Measurements from ENCODE around the gene SNCG.
"Not testable (repeated sequence)": the region's sequence is repeated elsewhere in the genome, so short reads cannot be mapped to it uniquely, and the experiment has no call there.

Gene SNCG

DNA sequence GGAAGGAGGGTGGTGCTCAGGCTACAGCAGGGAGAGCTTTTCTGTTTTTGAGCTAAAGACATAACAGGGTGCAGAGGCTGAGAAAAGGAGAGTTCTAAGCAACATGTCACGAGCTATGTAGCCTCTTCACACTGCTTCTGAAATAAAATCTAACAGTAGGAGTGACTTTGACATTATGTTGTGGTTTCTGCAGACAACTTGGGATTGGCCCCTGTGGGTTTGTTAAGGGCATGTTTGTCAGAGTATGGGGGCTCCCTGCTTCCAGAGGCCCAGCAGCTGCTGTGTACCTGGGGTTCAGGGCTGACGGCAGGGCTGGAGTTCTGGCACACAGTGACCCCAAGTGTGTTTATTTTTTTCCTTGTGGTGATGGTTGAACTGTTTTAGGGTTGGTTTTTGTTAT lies 25.7 kb upstream of the SNCG start:
- no peak for DNase-seq (ENCODE audit: low read depth)
- TF ChIP-seq, protein P1, sequence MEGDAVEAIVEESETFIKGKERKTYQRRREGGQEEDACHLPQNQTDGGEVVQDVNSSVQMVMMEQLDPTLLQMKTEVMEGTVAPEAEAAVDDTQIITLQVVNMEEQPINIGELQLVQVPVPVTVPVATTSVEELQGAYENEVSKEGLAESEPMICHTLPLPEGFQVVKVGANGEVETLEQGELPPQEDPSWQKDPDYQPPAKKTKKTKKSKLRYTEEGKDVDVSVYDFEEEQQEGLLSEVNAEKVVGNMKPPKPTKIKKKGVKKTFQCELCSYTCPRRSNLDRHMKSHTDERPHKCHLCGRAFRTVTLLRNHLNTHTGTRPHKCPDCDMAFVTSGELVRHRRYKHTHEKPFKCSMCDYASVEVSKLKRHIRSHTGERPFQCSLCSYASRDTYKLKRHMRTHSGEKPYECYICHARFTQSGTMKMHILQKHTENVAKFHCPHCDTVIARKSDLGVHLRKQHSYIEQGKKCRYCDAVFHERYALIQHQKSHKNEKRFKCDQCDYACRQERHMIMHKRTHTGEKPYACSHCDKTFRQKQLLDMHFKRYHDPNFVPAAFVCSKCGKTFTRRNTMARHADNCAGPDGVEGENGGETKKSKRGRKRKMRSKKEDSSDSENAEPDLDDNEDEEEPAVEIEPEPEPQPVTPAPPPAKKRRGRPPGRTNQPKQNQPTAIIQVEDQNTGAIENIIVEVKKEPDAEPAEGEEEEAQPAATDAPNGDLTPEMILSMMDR (IDR thresholded peaks at IDR 0.05; ENCODE audit: low read depth, low read length, missing control alignments), result no peak

DNA sequence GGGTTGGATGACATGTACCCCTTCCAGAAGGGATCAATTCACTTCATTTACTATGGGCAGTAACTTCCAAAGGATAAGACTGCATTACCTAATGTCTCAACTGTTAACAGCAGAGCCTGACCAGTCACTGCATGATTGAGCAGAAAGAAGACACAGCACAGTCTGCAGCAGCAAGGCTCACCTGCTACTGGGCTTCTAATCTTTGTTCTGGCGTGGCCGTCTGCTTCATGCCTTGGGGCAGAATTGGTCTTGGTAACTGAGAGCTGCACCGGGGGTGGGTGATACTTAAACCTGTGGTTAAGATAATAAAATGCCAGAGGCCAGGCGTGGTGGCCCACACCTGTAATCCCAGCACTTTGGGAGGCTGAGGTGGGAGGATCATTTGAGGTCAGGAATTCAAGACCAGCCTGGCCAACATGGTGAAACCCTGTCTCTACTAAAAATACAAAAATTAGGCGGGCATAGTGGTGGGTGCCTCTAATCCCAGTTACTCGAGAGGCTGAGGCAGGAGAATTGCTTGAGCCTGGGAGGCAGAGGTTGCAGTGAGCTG lies 24.2 kb upstream of the SNCG start:
- not testable (repeated sequence) for H3K4me3 ChIP-seq (ENCODE audit: low read depth, low read length); DNase-seq (ENCODE audit: low read depth)

More for the DNA sequence above, 25.7 kb upstream of the SNCG start:
- no peak overlapping the region for H3K4me3 ChIP-seq (ENCODE audit: low read depth, low read length)

DNA sequence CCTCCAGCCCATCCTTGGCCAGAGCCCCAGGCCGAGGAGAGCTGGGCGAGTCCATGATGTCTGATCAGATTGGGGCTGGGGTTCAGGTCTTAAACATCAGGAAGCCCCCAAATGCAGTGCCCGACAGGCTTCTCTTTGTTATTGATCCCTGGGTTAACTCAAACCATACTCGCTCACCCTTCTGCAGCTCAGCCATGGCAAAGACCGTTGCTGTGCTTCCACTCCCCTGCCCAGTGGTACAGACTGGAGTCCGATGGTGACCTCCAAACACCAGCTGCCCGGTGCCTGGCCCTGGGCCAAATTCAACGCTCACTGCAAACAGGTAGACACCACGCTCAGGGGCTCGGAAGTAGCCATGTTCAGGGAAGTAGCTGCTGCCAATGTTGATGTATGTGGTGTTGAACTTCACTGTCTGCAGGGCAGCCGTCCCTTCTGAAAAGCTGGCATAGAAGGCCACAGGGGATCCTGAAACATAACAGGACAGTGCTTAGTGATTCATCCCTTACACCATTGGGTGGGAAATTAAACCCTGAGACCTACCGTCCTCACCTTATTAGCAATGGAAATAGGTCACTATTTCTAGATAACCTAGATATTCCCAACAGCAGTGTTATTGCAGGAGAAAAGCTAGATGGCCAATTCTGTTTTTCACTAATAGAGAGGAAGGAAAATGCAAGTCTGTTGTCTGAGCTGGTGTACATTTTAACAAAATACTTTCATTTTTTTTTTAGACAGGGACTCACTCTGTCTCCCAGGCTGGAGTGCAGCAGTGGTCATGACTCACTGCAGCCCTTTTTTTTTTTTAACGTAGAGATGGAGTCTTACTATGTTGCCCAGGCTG lies 21.5 kb upstream of the SNCG start:
- TF ChIP-seq, protein P1 (IDR thresholded peaks at IDR 0.05; ENCODE audit: low read depth, low read length, missing control alignments), result no peak
- no peak for DNase-seq (ENCODE audit: low read depth)
- no peak overlapping the region for H3K4me3 ChIP-seq (ENCODE audit: low read depth, low read length)

DNA sequence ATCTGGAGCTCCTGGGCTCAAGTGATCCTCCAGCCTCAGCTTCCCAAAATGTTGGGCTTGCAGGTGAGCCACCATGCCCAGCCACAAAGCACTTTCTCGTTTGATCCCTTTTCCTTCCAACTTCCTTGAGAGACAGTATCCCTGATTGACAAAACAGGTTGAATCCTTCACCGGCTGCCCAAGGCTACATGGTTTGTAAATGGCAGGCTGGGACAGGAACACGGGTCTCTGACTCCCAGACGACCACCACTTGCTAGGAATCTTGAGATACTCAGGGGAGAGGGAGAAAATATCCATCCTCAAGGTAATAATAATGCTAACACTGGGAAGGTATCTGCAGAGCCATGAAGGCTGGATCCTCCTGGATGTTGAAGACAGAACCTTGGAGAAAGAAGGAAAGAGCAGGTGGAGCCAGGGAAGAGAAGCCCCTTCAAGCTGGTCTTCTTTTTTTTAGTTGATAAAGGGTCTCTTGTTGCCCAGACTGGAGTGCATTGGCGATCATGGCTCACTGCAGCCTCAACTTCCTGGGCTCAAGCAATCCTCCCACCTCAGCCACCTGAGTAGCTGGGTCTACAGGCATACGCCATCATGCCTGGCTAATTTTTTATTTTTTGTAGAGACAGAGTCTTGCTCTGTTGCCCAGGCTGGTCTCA lies 20.8 kb upstream of the SNCG start:
- no peak overlapping the region for H3K4me3 ChIP-seq (ENCODE audit: low read depth, low read length)
- no peak for DNase-seq (ENCODE audit: low read depth)
- TF ChIP-seq, protein P1 (IDR thresholded peaks at IDR 0.05; ENCODE audit: low read depth, low read length, missing control alignments), result no peak

DNA sequence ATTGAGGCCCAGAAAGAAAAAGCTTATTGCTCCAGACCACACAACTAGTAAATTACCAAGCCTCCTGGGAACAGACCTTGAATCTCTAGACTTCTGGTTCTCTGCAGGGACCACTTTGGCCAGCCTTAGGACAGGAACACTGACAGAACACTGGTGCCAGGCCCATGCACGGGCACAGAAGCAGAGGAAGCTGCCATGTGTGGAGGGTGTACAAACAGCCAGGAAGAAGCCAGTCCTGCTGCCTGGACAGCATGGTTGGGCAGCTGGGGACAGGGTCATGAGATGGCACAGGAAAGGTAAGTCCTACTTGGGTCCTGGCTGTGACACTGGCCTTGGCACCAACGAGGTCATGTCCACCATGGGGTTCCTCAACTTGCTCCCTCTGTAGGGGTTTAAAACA lies 20.1 kb upstream of the SNCG start:
- no peak overlapping the region for H3K4me3 ChIP-seq (ENCODE audit: low read depth, low read length)
- no peak for DNase-seq (ENCODE audit: low read depth)
- TF ChIP-seq, protein P1 (IDR thresholded peaks at IDR 0.05; ENCODE audit: low read depth, low read length, missing control alignments), result no peak

DNA sequence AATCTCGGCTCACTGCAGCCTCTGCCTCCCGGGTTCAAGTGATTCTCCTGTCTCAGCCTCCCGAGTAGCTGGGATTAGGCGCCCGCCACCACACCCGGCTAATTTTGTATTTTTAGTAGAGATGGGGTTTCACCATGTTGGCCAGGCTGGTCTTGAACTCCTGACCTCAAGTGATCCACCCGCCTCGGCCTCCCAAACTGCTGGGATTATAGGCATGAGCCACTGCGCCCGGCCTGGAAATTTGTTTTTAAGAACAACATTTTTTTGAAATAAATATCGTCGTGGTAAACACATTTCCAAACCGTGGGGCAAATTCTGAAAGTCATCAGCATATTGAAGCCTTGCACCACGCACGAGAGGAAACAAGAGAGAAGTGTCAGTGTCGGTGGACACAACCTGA lies 18.3 kb upstream of the SNCG start:
- H3K4me3 ChIP-seq (ENCODE audit: low read depth, low read length); DNase-seq (ENCODE audit: low read depth): not testable (repeated sequence)

DNA sequence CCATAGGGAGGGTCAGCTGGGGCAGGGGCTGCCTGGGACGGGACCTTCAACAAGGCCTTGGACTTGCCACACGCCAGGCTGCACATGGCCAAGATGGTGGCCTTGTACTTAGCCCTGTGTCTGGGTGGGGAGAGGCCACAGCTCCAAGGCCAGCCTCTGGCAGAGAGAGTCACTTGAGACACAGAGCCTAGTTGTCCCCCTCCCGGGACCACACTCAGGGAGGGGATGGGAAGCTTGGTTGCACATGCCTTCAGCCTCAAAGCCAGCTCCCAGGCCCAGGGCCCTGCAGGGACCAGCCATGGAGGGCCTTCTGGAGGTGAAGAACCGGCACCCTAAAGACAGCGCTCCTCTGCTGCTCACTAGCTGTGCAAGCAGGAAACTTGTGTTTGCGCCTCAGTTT lies 17.7 kb upstream of the SNCG start:
- H3K4me3 ChIP-seq (ENCODE audit: low read depth, low read length), result no peak overlapping the region
- no peak for DNase-seq (ENCODE audit: low read depth)
- TF ChIP-seq, protein P1 (IDR thresholded peaks at IDR 0.05; ENCODE audit: low read depth, low read length, missing control alignments), result no peak

DNA sequence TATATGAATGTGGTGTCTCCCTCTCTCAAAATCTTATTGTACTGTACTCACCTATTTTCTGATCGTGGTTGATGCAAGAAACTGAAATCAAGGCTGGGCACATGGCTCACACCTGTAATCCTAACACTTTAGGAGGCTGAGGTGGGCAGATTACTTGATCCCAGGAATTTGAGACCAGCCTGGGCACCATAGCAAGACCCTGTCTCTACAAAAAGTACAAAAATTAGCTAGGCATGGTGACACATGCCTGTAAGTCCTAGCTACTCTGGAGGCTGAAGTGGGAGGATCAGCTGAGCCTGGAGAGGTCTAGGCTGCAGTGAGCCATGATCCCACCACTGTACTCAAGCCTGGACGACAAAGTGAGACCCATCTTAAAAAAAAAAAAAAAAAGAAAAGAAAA lies 17.0 kb upstream of the SNCG start:
- TF ChIP-seq, protein P1 (IDR thresholded peaks at IDR 0.05; ENCODE audit: low read depth, low read length, missing control alignments), result no peak
- no peak for DNase-seq (ENCODE audit: low read depth)
- H3K4me3 ChIP-seq (ENCODE audit: low read depth, low read length), result no peak overlapping the region
